SU-DHL-6 (cell line): ENCODE data around the gene CEP70.

Experiments
- EZH2phosphoT487 ChIP-seq: fragments of 200-600 bp; sonication (generic), shearing (Covaris generic); conservative IDR thresholded peaks from 2 replicates; pipeline ENCODE4 v1.6.1; 2018; ENCODE audit warnings: mild to moderate bottlenecking, antibody characterized with exemption, low read length, moderate library complexity, mixed read lengths
- TF ChIP-seq, protein P1 (sequence below): fragments of 200-600 bp; sonication (generic); IDR thresholded peaks from one replicate; pipeline ENCODE4 v1.5.1; 2017; ENCODE audit warnings: antibody characterized with exemption, mild to moderate bottlenecking, low read length, moderate library complexity; ENCODE audit not compliant: insufficient read depth, poor library complexity, severe bottlenecking

DNA sequence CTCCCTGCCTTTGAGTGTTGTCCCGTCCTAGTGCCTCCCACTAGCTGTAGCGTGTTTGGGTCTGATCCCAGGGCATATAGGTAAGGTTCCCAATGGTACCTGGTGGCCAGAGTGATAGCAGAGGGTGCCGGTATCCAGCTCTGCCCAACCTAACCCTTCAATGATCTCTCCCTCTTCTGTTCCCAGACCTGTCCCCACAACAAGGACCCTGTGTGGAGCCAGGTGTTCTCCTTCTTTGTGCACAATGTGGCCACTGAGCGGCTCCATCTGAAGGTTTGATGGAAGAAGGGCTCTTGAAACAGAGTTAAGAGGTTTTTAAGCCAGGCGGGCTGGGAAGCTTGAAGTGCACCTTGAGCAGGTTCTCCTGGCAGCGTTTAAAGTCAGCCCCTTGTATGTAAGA lies 124.2 kb downstream of the CEP70 start:
- TF ChIP-seq, protein P1, sequence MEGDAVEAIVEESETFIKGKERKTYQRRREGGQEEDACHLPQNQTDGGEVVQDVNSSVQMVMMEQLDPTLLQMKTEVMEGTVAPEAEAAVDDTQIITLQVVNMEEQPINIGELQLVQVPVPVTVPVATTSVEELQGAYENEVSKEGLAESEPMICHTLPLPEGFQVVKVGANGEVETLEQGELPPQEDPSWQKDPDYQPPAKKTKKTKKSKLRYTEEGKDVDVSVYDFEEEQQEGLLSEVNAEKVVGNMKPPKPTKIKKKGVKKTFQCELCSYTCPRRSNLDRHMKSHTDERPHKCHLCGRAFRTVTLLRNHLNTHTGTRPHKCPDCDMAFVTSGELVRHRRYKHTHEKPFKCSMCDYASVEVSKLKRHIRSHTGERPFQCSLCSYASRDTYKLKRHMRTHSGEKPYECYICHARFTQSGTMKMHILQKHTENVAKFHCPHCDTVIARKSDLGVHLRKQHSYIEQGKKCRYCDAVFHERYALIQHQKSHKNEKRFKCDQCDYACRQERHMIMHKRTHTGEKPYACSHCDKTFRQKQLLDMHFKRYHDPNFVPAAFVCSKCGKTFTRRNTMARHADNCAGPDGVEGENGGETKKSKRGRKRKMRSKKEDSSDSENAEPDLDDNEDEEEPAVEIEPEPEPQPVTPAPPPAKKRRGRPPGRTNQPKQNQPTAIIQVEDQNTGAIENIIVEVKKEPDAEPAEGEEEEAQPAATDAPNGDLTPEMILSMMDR: no peak
- TF ChIP-seq EZH2phosphoT487: no peak
